Measurements from ENCODE around the gene RTTN. TPM values are rescaled to one million over a fixed set of nuclear protein-coding genes. Genes with fewer than 3 reads are reported as not detected.

The RTTN gene
- polyA plus RNA-seq, 1 donor (not counting 4 experiments of a cell fraction or from before 2014, with no cell fraction given), result 77.3 TPM

DNA sequence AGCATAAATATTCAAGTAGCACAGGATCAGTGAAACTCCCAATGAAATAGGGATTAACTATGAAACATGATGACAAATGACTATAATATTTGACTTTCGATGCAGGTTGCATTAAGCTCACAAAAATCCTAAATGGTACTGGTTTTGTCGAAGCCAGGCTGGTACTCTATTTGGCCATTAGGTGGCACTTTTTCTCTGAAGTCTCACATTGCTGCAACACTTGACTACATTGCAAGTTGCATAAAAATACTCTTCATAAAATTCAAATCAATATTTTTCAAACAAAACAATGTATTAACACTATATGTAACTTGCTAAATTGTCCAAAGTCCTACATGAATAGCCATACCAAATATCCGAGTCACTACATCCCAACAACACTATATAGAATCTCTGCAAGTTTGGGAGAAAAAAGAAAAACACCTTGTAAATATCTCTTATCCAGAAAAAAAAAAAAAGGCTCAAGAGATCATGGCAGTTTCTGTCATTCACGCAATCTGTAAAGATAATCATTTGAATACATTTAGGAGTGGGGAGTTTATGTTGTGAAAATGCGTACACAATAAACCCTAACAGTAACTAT lies 9.5 kb downstream of the RTTN start:
- peak; percentile 17 for DNase-seq (ENCODE audit: low read depth, low spot score)
- H3K36me3 ChIP-seq (ENCODE audit: control insufficient read depth in 2 of 2, extremely low read depth in 1 of 2, insufficient read depth in 2 of 2, low read length in 2 of 2), result peaks cover under 1 to 4% of the 10 kb centered on the region in 2 experiments
- dilution Hi-C loops (cut with MboI; ENCODE audit: extremely low pct_ligation_motif_present, low sequenced_read_pairs), result no loop called here

DNA sequence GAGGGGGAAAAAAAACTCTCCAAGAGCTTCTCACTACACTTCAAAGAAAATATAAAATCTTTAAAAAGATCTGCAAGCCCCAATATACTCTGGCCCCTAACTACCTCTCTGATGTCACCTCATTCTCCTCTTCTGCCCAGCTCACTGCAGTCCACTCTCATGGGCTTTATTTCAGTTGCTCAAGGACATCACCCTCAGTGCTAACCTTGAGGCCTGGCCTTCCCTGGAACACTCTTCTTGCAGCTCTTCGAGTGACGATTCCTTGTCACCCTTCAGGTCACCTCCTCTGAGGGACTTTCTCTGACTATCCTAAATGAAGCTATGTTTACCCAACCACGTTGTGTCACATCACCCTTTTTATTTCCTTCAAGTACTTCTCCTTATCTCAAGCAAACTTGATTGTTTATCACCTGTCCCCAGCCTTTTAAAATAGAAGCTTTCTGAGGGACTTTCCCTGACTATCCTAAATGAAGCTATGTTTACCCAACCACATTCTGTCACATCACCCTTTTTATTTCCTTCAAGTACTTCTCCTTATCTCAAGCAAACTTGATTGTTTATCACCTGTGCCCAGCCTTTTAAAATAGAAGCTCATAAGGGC lies 10.4 kb downstream of the RTTN start:
- Histone ChIP-seq H3K27me3 (ENCODE audit: control insufficient read depth, extremely low read depth, insufficient read depth, low read length) (no peaks in the 10 kb centered on the region), H3K4me3 (ENCODE audit: control insufficient read depth in 2 of 3, extremely low read depth in 1 of 3, insufficient read depth in 2 of 3, low read depth in 1 of 3, low read length in 3 of 3) (no peak overlapping the region), H4K20me1 (ENCODE audit: control insufficient read depth, extremely low read depth, insufficient read depth, low read length) (no peaks in the 10 kb centered on the region), H3K9me1 (ENCODE audit: control insufficient read depth, extremely low read depth, insufficient read depth, low read length) (no peaks in the 10 kb centered on the region), H3K4me1 (ENCODE audit: control insufficient read depth, extremely low read depth, insufficient read depth, low read length) (no peaks in the 10 kb centered on the region), H3K9ac (ENCODE audit: control insufficient read depth, extremely low read depth, insufficient read depth, low read length) (no peak overlapping the region), H3K4me2 (ENCODE audit: control insufficient read depth, extremely low read depth, insufficient read depth, low read depth, low read length) (no peak overlapping the region), H3K27ac (ENCODE audit: control insufficient read depth, insufficient read depth, low read length) (no peak overlapping the region), H2AFZ (ENCODE audit: control insufficient read depth, low read length) (no peak overlapping the region), H3K9me3 (ENCODE audit: control insufficient read depth, low read depth, low read length) (no peaks in the 10 kb centered on the region), H3K79me2 (ENCODE audit: control insufficient read depth, insufficient read depth, low read length) (no peaks in the 10 kb centered on the region), H3K36me3 (ENCODE audit: control insufficient read depth in 2 of 2, extremely low read depth in 1 of 2, insufficient read depth in 2 of 2, low read length in 2 of 2) (peaks cover 0 to 4% of the 10 kb centered on the region in 2 experiments)
- no peak for DNase-seq (ENCODE audit: low read depth, low spot score)
- no peak for TF ChIP-seq EZH2 (IDR thresholded peaks at IDR 0.05; ENCODE audit: low read length)
- TF ChIP-seq, protein P1, sequence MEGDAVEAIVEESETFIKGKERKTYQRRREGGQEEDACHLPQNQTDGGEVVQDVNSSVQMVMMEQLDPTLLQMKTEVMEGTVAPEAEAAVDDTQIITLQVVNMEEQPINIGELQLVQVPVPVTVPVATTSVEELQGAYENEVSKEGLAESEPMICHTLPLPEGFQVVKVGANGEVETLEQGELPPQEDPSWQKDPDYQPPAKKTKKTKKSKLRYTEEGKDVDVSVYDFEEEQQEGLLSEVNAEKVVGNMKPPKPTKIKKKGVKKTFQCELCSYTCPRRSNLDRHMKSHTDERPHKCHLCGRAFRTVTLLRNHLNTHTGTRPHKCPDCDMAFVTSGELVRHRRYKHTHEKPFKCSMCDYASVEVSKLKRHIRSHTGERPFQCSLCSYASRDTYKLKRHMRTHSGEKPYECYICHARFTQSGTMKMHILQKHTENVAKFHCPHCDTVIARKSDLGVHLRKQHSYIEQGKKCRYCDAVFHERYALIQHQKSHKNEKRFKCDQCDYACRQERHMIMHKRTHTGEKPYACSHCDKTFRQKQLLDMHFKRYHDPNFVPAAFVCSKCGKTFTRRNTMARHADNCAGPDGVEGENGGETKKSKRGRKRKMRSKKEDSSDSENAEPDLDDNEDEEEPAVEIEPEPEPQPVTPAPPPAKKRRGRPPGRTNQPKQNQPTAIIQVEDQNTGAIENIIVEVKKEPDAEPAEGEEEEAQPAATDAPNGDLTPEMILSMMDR (optimal IDR thresholded peaks at IDR 0.05 in 1 of 3, IDR thresholded peaks at IDR 0.05 in 1 of 3, conservative IDR thresholded peaks at IDR 0.05 in 1 of 3; ENCODE audit: extremely low read depth in 1 of 3, insufficient read depth in 2 of 3, low read length in 3 of 3), result no peak
- FAIRE-seq, result no peak
- dilution Hi-C loops (cut with MboI; ENCODE audit: extremely low pct_ligation_motif_present, low sequenced_read_pairs), result no loop called here

More for the DNA sequence above, 9.5 kb downstream of the RTTN start:
- peak; percentile 86 for FAIRE-seq
- Histone ChIP-seq H3K79me2 (ENCODE audit: control insufficient read depth, insufficient read depth, low read length) (no peaks in the 10 kb centered on the region), H3K4me1 (ENCODE audit: control insufficient read depth, extremely low read depth, insufficient read depth, low read length) (no peaks in the 10 kb centered on the region), H2AFZ (ENCODE audit: control insufficient read depth, low read length) (no peak overlapping the region), H3K27me3 (ENCODE audit: control insufficient read depth, extremely low read depth, insufficient read depth, low read length) (no peaks in the 10 kb centered on the region), H3K4me3 (ENCODE audit: control insufficient read depth in 2 of 3, extremely low read depth in 1 of 3, insufficient read depth in 2 of 3, low read depth in 1 of 3, low read length in 3 of 3) (no peak overlapping the region), H3K4me2 (ENCODE audit: control insufficient read depth, extremely low read depth, insufficient read depth, low read depth, low read length) (no peak overlapping the region), H3K9me3 (ENCODE audit: control insufficient read depth, low read depth, low read length) (no peaks in the 10 kb centered on the region), H4K20me1 (ENCODE audit: control insufficient read depth, extremely low read depth, insufficient read depth, low read length) (no peaks in the 10 kb centered on the region), H3K9ac (ENCODE audit: control insufficient read depth, extremely low read depth, insufficient read depth, low read length) (no peak overlapping the region), H3K27ac (ENCODE audit: control insufficient read depth, insufficient read depth, low read length) (no peak overlapping the region), H3K9me1 (ENCODE audit: control insufficient read depth, extremely low read depth, insufficient read depth, low read length) (no peaks in the 10 kb centered on the region)
- TF ChIP-seq, protein P1 (optimal IDR thresholded peaks at IDR 0.05 in 1 of 3, IDR thresholded peaks at IDR 0.05 in 1 of 3, conservative IDR thresholded peaks at IDR 0.05 in 1 of 3; ENCODE audit: extremely low read depth in 1 of 3, insufficient read depth in 2 of 3, low read length in 3 of 3), result peak; percentile 61 to 72 (median 70)
- TF ChIP-seq EZH2 (IDR thresholded peaks at IDR 0.05; ENCODE audit: low read length), result no peak

All from keratinocyte (primary cell).